Neural progenitor cell (in vitro differentiated cells): Measurements from ENCODE around the gene GATA2. TPM values are rescaled to one million over a fixed set of nuclear protein-coding genes. Genes with fewer than 3 reads are reported as not detected.

Experiments used
- DNase-seq: peaks from one replicate; pipeline ENCODE4 v3.0.0-alpha.2; 2016; ENCODE audit warnings: low spot score
- H2AFZ ChIP-seq: fragments of 200-600 bp; sonication (generic); replicated peaks from 2 replicates; pipeline ENCODE4 v1.6.1; 2016; ENCODE audit warnings: antibody characterized with exemption
- H3F3A ChIP-seq: fragments of 200-600 bp; sonication (generic); 2 replicates; pipeline ENCODE4 v1.6.1; 2016; ENCODE audit warnings: antibody characterized with exemption, low read depth
- H3K27ac ChIP-seq: fragments of 200-600 bp; sonication (generic); 2 replicates; pipeline ENCODE4 v1.5.1; 2016; ENCODE audit warnings: mild to moderate bottlenecking
- H3K27me3 ChIP-seq: fragments of 200-600 bp; sonication (generic); 2 replicates; pipeline ENCODE4 v1.6.1; 2016; ENCODE audit warnings: mild to moderate bottlenecking, moderate library complexity
- H3K36me3 ChIP-seq: fragments of 200-600 bp; sonication (generic); 2 replicates; pipeline ENCODE4 v1.5.1; 2016
- H3K4me1 ChIP-seq: fragments of 200-600 bp; sonication (generic); 2 replicates; pipeline ENCODE4 v1.6.1; 2016; ENCODE audit warnings: mixed run types
- H3K4me2 ChIP-seq: fragments of 200-600 bp; sonication (generic); 2 replicates; pipeline ENCODE4 v1.6.1; 2016
- H3K4me3 ChIP-seq: fragments of 200-600 bp; sonication (generic); 2 replicates; pipeline ENCODE4 v1.5.1; 2016
- H3K79me2 ChIP-seq: fragments of 200-600 bp; sonication (generic); 2 replicates; pipeline ENCODE4 v1.6.1; 2016; ENCODE audit warnings: low read depth
- H3K9ac ChIP-seq: fragments of 200-600 bp; sonication (generic); 2 replicates; pipeline ENCODE4 v1.6.1; 2016
- H3K9me3 ChIP-seq: fragments of 200-600 bp; sonication (generic); 2 replicates; pipeline ENCODE4 v1.5.1; 2016; ENCODE audit warnings: low read depth
- H4K20me1 ChIP-seq: fragments of 200-600 bp; sonication (generic); 2 replicates; pipeline ENCODE4 v1.6.1; 2016; ENCODE audit warnings: low read depth
- H3K27ac Mint-ChIP-seq: 3 replicates; pipeline ENCODE4 v1.8.0; 2021; ENCODE audit warnings: mixed read lengths
- H3K27me3 Mint-ChIP-seq: 2 replicates; pipeline ENCODE4 v1.8.0; 2022; ENCODE audit warnings: low read depth, mild to moderate bottlenecking, inconsistent platforms, moderate library complexity, mixed read lengths; ENCODE audit not compliant: insufficient read depth
- H3K36me3 Mint-ChIP-seq: 3 replicates; pipeline ENCODE4 v1.8.0; 2021; ENCODE audit warnings: mixed read lengths
- H3K4me1 Mint-ChIP-seq: 3 replicates; pipeline ENCODE4 v1.8.0; 2021; ENCODE audit warnings: mixed read lengths
- H3K4me3 Mint-ChIP-seq: 3 replicates; pipeline ENCODE4 v1.8.0; 2021; ENCODE audit warnings: mild to moderate bottlenecking, moderate library complexity, mixed read lengths
- H3K9me3 Mint-ChIP-seq: 3 replicates; pipeline ENCODE4 v1.8.0; 2020; ENCODE audit warnings: mixed read lengths
- EZH2 ChIP-seq: fragments of 200-600 bp; sonication (generic); IDR thresholded peaks from 2 replicates; pipeline ENCODE4 v1.6.1; 2017; ENCODE audit warnings: antibody characterized with exemption, mild to moderate bottlenecking, moderate library complexity
- EZH2phosphoT487 ChIP-seq: fragments of 200-600 bp; sonication (generic); IDR thresholded peaks from 2 replicates; pipeline ENCODE4 v1.6.1; 2017; ENCODE audit warnings: antibody characterized with exemption
- total RNA-seq: library from RNA; depleted of rRNA; stranded (reverse); fragments of >200 nt; gene quantifications from 2 replicates; pipeline ENCODE4 v1.2.3, GENCODE V29; 2015; ENCODE audit warnings: low replicate concordance
- TF ChIP-seq, protein P1 (sequence below): fragments of 200-600 bp; sonication (generic); IDR thresholded peaks from 2 replicates; pipeline ENCODE4 v1.5.1; 2017; ENCODE audit warnings: antibody characterized with exemption, mild to moderate bottlenecking

The GATA2 gene
- total RNA-seq, 1 donor from 2014 or later = not detected

DNA sequence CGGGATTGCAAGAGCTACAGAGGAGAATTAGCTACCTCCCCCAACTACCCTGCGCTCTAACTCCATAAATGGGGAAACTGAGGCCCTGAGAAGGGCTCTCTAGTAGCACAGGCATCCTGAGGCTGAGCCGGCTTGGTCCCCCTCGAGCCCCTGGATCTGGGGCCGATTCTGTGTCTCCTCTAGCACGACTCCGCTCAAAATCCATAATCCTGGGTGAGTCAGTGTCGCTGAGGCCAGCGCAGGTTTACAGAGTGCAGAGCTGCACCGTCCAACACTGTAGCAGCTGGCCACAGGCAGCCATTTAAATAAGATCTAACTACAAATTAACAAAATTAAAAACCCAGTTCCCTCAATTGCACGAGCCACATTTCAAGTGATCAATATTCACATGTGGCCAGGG is 10.8 kb downstream of the GATA2 start:
- Histone ChIP-seq H3K27ac (no peak overlapping the region), H3K4me3 (peak overlapping the region; percentile 24), H4K20me1 (peaks cover 67% of the 10 kb centered on the region), H3F3A (peaks cover 28% of the 10 kb centered on the region), H3K36me3 (no peaks in the 10 kb centered on the region), H3K4me1 (peaks cover 50% of the 10 kb centered on the region), H2AFZ (no peak overlapping the region), H3K9me3 (no peaks in the 10 kb centered on the region), H3K4me2 (peak overlapping the region; percentile 61), H3K79me2 (no peaks in the 10 kb centered on the region), H3K9ac (no peak overlapping the region), H3K27me3 (peaks cover 100% of the 10 kb centered on the region)
- H3K36me3 Mint-ChIP-seq = no peaks in the 10 kb centered on the region
- H3K9me3 Mint-ChIP-seq = no peaks in the 10 kb centered on the region
- peak; percentile 48 for DNase-seq
- peaks cover 41% of the 10 kb centered on the region for H3K4me1 Mint-ChIP-seq
- H3K4me3 Mint-ChIP-seq = peak overlapping the region; percentile 63
- H3K27me3 Mint-ChIP-seq = peaks cover 75% of the 10 kb centered on the region
- H3K27ac Mint-ChIP-seq = no peak overlapping the region
- TF ChIP-seq EZH2phosphoT487 = no peak
- TF ChIP-seq EZH2 = peak; percentile 28

DNA sequence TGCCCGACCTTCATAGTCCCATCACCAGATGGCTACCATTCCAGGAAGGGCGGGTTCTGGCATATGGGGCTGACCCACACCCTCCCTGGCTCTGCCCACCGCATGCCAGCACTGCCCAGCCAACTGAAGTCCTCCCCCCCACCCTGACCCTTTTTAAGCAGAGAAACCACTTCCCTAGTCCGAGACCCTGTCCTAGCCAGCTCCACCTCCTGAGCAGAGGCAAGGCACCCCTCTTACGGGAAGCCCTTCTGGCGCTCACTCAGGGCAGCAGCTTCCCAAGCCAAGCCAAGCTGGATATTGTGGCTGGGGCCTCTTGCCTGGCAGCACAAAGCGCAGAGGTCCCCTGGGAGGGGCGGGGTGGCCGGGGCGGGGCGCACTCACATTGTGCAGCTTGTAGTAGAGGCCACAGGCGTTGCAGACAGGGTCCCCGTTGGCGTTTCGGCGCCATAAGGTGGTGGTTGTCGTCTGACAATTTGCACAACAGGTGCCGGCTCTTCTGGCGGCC is 11.5 kb downstream of the GATA2 start:
- no peaks in the 10 kb centered on the region for H3K9me3 Mint-ChIP-seq
- no peak overlapping the region for H3K27ac Mint-ChIP-seq
- no peaks in the 10 kb centered on the region for H3K36me3 Mint-ChIP-seq
- Histone ChIP-seq H3K9ac (no peak overlapping the region), H3K27me3 (peaks cover 100% of the 10 kb centered on the region), H3K4me3 (peak overlapping the region; percentile 24), H3K4me1 (peaks cover 44% of the 10 kb centered on the region), H3K36me3 (no peaks in the 10 kb centered on the region), H2AFZ (no peak overlapping the region), H3K27ac (no peak overlapping the region), H3K4me2 (peak overlapping the region; percentile 61), H3F3A (peaks cover 28% of the 10 kb centered on the region), H4K20me1 (peaks cover 60% of the 10 kb centered on the region), H3K79me2 (no peaks in the 10 kb centered on the region), H3K9me3 (no peaks in the 10 kb centered on the region)
- TF ChIP-seq EZH2 (no peak), EZH2phosphoT487 (no peak)
- TF ChIP-seq, protein P1, sequence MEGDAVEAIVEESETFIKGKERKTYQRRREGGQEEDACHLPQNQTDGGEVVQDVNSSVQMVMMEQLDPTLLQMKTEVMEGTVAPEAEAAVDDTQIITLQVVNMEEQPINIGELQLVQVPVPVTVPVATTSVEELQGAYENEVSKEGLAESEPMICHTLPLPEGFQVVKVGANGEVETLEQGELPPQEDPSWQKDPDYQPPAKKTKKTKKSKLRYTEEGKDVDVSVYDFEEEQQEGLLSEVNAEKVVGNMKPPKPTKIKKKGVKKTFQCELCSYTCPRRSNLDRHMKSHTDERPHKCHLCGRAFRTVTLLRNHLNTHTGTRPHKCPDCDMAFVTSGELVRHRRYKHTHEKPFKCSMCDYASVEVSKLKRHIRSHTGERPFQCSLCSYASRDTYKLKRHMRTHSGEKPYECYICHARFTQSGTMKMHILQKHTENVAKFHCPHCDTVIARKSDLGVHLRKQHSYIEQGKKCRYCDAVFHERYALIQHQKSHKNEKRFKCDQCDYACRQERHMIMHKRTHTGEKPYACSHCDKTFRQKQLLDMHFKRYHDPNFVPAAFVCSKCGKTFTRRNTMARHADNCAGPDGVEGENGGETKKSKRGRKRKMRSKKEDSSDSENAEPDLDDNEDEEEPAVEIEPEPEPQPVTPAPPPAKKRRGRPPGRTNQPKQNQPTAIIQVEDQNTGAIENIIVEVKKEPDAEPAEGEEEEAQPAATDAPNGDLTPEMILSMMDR = no peak
- H3K4me1 Mint-ChIP-seq = peaks cover 39% of the 10 kb centered on the region
- H3K27me3 Mint-ChIP-seq = peaks cover 71% of the 10 kb centered on the region
- peak; percentile 70 for DNase-seq
- no peak overlapping the region for H3K4me3 Mint-ChIP-seq

DNA sequence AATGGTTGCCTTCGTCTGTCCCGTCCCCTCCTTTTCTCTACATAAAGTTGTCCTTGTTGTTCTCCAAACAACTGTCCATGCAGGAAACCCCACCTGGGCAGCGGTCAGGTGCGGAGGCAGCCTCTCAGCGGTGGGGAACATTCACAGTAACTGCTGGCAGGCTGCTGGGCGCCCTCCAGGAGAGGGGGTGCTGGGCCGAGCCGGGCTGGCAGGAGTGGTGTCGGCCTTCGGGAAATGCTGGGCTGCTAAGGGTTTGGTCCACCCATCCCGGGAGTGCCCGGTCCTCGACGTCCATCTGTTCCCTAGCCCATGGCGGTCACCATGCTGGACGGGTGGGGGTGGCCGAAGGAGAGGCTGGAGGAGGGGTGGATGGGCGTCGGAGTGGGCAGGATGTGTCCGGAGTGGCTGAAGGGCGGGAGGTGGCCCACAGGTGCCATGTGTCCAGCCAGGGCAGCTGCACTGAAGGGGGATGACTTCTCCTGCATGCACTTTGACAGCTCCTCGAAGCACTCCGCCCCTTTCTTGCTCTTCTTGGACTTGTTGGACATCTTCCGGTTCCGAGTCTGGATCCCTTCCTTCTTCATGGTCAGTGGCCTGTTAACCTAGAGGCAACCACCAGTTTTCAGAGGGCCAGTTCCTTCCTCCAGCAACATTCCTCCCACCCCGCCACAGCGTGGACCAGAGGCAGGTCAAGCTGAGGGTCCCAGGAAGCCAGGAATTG is 12.1 kb downstream of the GATA2 start:
- peaks cover 41% of the 10 kb centered on the region for H3K4me1 ChIP-seq
- no peak overlapping the region for H3K27ac ChIP-seq
- H3K4me1 Mint-ChIP-seq = peaks cover 35% of the 10 kb centered on the region
- peaks cover 65% of the 10 kb centered on the region for H3K27me3 Mint-ChIP-seq
- peaks cover 28% of the 10 kb centered on the region for H3F3A ChIP-seq
- no peak for TF ChIP-seq EZH2phosphoT487
- TF ChIP-seq, protein P1 = no peak
- no peak for TF ChIP-seq EZH2
- H3K4me3 ChIP-seq = no peak overlapping the region
- H3K36me3 ChIP-seq = no peaks in the 10 kb centered on the region
- H3K27me3 ChIP-seq = peaks cover 100% of the 10 kb centered on the region
- no peak overlapping the region for H3K27ac Mint-ChIP-seq
- no peak for DNase-seq
- H2AFZ ChIP-seq = no peak overlapping the region
- H3K9ac ChIP-seq = no peak overlapping the region
- H3K36me3 Mint-ChIP-seq = no peaks in the 10 kb centered on the region
- peak overlapping the region; percentile 61 for H3K4me2 ChIP-seq
- no peaks in the 10 kb centered on the region for H3K79me2 ChIP-seq
- peaks cover 54% of the 10 kb centered on the region for H4K20me1 ChIP-seq
- H3K9me3 Mint-ChIP-seq = no peaks in the 10 kb centered on the region
- H3K9me3 ChIP-seq = no peaks in the 10 kb centered on the region
- no peak overlapping the region for H3K4me3 Mint-ChIP-seq

DNA sequence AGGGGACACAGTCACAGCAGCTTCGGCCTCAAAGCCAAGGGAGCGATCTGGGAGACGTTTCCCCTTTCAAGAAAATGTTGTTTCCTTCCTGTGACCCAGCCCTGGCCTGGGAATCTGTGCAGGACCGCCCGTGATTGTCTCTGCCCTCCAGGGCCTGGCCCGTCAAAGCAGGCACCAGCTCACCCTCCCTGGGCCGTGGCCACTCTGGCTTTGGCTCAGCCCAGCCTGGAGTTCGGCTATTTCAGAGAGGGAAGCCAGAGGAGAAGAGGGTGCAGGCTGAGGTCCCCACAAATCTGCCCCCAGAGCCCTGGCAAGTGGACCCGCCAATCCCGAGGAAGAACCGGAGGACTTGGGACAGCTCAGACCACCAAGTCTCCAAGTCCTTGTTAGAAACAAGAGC is 12.7 kb downstream of the GATA2 start:
- Histone ChIP-seq H3K4me2 (no peak overlapping the region), H3F3A (peaks cover 27% of the 10 kb centered on the region), H3K4me1 (peaks cover 41% of the 10 kb centered on the region), H2AFZ (no peak overlapping the region), H3K9ac (no peak overlapping the region), H3K79me2 (no peaks in the 10 kb centered on the region), H3K4me3 (no peak overlapping the region), H3K36me3 (no peaks in the 10 kb centered on the region), H3K27ac (no peak overlapping the region), H3K27me3 (peaks cover 100% of the 10 kb centered on the region), H4K20me1 (peaks cover 48% of the 10 kb centered on the region), H3K9me3 (no peaks in the 10 kb centered on the region)
- no peak for DNase-seq
- TF ChIP-seq EZH2 (no peak), EZH2phosphoT487 (no peak)
- TF ChIP-seq, protein P1 = no peak
- Mint-ChIP-seq H3K27ac (no peak overlapping the region), H3K36me3 (no peaks in the 10 kb centered on the region), H3K4me1 (peaks cover 33% of the 10 kb centered on the region), H3K4me3 (no peak overlapping the region), H3K27me3 (peaks cover 60% of the 10 kb centered on the region), H3K9me3 (no peaks in the 10 kb centered on the region)
